HG03196 (cell line): ENCODE results near the gene GRIP1.

ENCODE experiments used
- ATAC-seq: cut with Tn5 transposase; IDR thresholded peaks from one replicate; pipeline ENCODE4 v1.9.1; 2021; ENCODE audit not compliant: unreplicated experiment

GRIP1 gene

GRCh38 chr12:66345212-66345611, 333.7 kb downstream of the GRIP1 start:
- no peak for ATAC-seq

DNA sequence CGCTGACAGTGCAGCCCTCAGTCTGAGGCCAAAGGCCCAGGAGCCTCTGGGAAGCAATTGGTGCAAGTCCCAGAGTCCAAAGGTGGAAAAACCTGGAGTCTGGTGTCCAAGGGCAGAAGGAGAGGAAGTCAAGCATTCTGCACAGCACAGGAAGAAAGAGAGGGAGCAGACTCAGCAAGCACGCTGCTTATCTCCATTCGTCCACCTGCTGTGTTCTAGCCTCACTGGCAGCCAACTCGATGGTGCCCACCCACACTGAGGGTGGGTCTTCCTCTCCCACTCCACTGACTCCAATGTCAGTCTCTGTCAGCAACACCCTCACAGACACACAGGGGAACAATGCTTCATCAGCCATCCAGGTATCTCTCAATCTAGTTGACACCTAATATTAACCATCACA, 337.8 kb downstream of the GRIP1 start:
- no peak for ATAC-seq

DNA sequence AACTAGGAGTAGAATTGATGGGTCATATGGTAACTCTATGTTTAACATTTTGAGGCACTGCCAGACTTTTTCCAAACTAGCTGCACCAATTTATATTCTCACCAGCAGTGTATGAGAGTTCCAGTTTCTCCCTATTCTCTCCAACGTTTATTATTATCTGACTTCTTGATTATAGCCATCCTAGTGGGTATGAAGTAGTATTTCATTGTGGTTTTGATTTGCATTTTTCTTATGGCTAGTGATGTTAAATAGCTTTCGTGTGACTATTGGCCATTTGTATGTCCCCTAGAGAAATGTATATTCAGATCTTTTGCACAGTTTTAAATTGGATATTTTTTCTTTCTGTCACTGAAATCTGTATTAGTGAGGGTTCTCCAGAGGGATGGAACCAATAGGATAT, 338.7 kb downstream of the GRIP1 start:
- ATAC-seq, result no peak

GRCh38 chr12:66337381-66338010, 341.4 kb downstream of the GRIP1 start:
- no peak for ATAC-seq

DNA sequence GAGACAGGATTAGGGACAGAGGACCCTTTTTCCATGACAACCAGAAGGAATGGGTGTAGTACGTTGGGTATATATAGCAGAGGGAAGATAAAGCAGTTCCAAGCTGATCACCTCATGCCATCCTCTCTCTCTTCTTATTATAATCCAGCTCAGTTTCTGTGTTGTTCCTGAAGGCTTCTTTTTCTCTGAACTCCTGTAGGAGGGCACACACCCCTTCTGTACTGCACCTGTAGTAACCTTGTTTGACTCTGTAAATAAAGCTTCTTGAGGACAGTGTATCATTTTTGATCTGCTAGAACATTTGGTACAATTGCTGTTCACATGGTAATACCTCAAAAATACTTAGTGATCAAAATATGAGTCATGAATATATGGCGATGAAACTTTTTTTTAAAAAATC, 343.1 kb downstream of the GRIP1 start:
- ATAC-seq, result no peak

DNA sequence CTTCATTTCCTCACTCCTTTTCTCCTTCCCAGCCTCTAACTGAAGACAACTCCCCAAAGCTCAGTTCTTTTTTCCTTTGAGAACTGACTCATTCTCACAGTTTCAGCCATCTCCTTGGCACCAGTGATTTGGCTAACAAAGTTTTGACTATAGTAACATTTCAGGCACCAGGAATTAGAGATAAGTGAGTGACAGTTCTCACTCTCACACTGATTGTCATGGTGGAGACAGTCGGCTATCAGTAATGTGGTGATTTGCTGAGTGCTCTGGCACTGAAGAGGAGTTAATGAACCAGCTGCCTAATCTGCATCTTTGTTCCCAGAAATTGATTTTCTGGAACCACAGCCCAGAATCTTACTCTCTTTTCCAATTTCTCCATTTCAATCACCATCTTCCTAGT, 347.1 kb downstream of the GRIP1 start:
- ATAC-seq, result no peak

GRCh38 chr12:66331016-66331415, 347.9 kb downstream of the GRIP1 start:
- ATAC-seq, result no peak

- no peak for ATAC-seq
These were observed 348.9 kb downstream of the GRIP1 start for GRCh38 chr12:66329941-66330340.

- no peak for ATAC-seq
These were observed 355.9 kb downstream of the GRIP1 start for GRCh38 chr12:66323017-66323416.

DNA sequence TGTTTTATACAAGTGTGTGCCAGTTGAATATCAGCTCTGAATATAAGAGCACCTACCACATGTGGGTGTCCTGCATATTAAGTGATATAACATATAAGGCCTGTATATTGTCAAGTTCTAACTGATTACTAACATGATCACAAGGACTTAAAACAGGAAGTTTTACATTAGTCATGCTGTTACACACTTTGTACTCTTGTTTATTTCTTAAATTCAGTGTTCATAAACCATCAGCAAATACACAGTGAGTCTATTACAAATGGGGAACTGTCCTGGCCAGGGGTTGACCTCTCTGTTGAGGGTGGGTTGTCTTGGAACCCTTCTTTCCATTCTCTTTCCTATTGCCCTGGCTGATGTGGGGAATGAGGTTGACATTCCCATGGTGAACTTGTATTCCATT, 357.4 kb downstream of the GRIP1 start:
- no peak for ATAC-seq

GRCh38 chr12:66320996-66321395, 357.9 kb downstream of the GRIP1 start:
- ATAC-seq, result no peak

GRCh38 chr12:66319266-66319954, 359.5 kb downstream of the GRIP1 start:
- ATAC-seq, result peak; percentile 62

DNA sequence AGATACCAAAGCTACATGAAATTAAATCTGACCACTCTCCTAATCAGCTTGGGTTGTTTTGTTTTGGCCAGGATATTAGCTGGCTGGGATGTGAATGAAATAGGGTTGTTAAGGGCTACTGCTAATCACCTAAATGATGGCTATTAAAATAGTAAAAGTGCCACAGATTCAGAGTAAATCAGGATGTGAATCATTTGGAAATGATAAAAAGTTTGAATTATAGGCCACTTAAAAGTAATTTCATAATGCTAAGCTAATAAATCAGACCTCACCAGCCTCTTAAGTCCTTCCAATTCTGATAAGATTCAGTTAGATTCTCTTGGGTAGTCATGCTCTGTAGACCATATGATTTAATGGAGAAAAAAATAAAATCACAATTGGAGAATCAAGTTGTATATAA, 364.6 kb downstream of the GRIP1 start:
- no peak for ATAC-seq

- ATAC-seq, result no peak
These were observed 366.7 kb downstream of the GRIP1 start for GRCh38 chr12:66312189-66312588.

DNA sequence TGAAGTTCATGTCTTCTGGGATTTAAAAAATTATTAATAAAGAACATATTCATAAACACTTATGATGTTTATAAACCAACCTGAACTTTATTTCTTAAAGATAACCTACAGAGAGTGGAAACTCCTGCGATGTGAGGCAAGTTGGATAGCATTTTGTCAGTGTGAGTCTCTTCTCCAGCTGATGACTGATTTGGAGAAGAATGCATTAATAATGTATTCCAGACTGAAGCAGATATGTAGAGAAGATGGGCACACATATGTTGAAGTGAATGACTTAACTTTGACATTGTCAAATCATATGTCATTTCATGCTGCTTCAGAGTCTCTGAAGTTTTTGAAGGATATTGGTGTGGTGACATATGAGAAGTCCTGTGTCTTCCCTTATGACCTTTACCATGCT, 369.3 kb downstream of the GRIP1 start:
- ATAC-seq, result no peak

DNA sequence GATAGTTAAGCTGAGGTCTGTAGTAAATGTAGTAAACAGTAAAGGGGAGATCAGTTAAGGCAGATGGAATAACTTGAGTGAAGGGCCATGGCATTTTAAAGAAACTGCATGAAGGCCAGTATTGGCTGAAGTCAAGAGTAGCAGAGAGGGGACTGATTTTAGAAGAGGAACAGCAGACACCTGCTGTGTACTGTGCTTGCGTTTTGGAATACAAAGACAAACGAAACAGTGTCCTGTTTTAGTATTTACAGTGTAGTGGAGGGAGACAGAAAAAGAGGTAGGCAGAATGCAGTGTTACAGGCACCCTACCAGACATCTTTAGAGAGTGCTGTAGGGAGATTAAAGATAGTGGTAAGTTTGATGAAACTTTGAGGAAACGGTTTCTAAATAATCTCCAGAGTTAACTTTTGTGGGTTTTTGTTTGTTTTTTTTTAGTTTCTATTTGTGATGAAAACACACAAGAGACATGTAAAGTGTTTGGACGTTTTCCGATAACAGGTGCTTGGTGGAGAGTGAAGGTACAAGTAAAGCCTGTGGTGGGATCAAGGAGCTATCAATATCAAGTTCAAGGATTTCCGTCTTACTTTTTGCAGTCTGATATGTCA, 374.5 kb downstream of the GRIP1 start:
- no peak for ATAC-seq

DNA sequence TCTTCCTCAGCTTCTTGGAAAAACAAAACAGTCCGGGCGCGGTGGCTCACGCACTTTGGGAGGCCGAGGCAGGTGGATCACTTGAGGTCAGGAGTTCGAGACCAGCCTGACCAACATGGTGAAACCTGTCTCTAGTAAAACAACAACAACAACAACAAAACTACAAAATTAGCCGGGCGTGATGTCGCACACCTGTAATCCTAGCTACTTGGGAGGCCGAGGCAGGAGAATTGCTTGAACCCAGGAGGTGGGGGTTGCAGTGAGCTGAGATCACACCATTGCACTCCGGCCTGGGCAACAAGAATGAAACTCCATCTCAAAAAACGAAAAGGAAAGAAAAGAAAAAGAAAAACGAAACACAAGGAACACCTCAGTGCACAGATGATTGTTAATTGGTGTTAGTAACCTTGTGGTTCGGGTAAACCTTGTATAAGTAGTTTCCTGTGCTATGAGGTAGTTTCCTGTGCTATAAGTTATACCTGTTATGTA, 375.5 kb downstream of the GRIP1 start:
- ATAC-seq, result peak; percentile 43

DNA sequence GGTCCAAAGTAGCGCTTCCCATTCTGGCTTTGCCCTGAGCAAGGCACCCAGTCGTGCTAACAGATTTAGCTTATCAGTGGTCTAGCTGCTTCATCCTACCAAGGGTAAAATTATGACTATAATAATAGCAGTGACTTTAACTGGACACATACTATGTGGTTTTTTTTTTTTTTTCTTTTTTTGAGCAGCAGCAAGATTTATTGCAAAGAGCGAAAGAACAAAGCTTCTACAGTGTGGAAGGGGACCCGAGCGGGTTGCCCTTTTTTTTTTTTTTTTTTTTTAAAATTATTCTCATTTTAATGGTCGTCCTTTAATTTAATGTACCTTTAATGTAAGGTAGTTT, 376.1 kb downstream of the GRIP1 start:
- ATAC-seq, result no peak

- peak; percentile 93 for ATAC-seq
These were observed 376.7 kb downstream of the GRIP1 start, which contains the start of gene HELB for GRCh38 chr12:66301944-66302826. TSS of gene HELB (plus strand) at chr12:66302493. CDS start at chr12:66302604, 111 bp downstream.

- no peak for ATAC-seq
These were observed 381.0 kb downstream of the GRIP1 start for GRCh38 chr12:66297923-66298322.
